ENCODE data around the gene GRAMD4.
"Not testable (repeated sequence)": the region's sequence is repeated elsewhere in the genome, so short reads cannot be mapped to it uniquely, and the experiment has no call there.

Gene GRAMD4

DNA sequence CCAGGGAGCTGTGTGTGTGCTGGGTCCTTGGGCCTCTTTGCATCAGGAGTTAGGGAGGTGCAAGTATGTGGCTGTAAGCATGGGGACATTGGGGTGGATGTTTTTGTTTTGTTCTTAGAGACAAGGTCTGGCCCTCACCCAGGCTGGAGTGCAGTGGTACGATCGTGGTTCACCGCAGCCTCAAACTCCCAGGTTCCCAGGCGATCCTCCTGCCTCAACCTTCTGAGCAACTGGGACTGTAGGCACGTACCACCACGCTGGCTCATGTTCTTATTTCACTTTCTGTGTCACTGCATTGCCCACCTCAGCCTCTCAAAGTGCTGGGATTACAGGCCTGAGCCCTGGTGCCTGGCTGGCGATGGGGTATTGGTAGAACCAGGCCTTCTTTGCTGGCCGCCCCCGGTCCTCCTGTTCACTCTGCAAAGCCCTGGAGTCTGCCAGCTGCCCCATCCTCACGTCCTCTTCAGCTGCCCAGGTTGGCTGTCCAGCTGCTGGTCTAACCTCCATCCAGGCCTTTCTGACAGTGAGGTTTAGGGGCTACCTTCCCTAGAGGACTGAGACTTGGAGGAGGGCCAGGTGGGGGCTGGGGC is 851 bp upstream of the GRAMD4 start:
- DNase-seq (ENCODE audit: low spot score): no peak

DNA sequence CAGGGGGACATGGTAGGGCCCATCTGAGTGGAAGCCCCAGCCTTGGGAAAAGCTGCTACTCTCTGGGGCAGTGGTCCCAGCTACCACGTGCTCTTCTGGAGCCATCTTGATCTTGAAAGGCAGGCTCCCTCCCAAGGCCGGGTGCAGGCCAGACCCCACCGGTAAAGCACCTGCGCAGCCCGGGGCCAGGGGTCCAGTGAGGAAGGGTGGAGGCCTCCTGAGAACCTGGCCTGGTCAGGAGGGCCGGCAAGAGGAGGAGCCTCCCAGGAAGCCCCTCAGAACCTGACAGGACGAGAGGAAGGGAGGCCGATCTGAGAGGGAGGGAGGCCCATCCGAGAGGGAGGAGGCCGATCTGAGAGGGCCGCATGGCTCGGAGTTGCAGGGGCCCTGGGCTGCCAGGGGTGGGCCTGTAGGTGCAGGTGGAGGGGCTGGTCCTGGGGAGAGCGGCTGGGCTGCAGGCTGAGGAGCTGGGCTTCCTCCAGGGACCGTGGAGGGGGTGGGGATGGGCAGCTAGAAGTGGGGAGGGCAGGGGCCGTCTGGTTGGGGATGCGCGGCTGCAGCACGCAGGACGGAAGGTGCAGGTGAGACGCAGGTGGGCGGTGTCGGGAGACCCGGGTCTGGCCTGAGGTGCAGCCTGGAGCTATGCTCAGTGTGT is 529 bp downstream of the GRAMD4 start:
- no peak for DNase-seq (ENCODE audit: low spot score)

DNA sequence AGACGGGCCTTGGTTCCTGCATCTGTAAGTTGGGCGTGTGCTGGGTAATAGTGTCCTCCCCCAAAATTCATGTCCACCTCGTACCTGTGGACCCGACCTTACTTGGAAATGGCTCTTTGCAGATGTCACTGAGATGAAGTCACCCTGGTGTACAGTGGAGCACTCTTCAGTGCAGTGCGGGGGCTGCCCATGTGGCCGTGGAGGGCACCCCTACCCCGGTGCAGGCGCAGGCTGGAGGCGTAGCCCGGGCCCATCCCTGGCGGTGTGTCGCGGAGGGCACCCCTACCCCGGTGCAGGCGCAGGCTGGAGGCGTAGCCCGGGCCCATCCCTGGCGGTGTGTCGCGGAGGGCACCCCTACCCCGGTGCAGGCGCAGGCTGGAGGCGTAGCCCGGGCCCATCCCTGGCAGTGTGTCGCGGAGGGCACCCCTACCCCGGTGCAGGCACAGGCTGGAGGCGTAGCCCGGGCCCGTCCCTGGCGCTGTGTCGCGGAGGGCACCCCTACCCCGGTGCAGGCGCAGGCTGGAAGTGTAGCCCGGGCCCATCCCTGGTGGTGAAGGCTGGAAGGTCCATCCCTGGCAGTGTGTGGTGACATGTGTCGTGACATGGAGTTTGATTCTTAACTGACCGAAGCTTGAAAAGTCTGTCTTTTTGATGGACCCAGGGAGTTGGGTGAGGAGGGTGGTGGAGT is 1.2 kb downstream of the GRAMD4 start:
- DNase-seq (ENCODE audit: low spot score): not testable (repeated sequence)

DNA sequence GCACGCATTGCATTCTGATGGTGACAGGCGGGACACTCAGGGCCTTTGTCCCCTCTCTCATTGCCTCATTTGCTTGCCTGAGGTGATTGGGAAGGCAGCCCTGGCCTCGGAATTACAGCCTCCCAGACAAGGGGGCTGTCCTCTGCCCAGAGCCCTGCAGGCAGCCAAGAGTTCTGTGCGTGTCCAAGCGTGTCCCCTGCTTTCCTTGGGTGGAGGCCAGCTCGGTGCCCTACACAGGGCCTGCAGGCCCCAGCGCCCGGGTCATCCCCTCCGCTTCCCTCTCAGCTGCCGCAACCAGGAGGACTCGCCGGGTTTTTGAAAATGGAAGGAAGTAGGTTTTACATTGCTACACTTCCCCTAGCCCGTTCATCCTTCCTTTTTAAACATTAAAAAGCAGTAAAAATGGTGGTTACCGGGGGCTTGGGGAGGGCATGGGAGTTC is 1.9 kb downstream of the GRAMD4 start:
- DNase-seq (ENCODE audit: low spot score): no peak

DNA sequence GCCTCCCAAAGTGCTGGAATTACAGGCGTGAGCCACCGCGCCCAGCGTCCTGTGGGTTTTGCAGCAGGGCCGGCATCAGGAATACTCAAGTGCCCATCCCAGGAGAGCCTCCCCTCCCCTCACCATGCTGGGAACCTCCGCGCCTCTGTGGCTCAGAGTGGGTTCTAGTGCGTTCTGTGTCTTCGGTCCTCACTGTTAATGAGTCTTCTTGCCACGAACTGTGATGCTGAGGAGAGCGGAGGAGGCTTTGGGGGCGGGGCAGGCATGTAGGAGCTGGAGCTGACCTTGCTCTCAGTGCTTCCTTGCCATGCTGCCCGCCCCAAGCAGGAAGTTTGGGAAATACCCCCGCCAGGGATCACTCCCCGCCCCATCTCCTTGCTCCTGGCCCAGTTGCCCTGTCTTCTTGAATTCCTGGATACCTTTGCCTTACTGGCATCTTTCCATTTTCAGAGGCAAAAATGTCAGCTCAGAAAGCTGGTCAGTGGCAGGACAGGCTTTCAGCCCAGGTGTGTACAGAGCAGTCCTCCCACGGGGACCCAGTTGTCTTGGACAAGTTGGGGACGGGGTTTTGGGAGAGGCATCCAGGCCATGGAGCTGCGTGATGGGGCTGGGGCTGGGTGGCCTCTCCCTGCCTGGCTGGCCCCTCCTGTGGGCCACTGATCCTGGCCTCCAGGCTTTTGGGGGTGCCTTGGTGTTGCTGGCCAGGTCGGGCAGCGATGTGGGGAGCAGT is 5.1 kb downstream of the GRAMD4 start:
- no peak for DNase-seq (ENCODE audit: low spot score)

DNA sequence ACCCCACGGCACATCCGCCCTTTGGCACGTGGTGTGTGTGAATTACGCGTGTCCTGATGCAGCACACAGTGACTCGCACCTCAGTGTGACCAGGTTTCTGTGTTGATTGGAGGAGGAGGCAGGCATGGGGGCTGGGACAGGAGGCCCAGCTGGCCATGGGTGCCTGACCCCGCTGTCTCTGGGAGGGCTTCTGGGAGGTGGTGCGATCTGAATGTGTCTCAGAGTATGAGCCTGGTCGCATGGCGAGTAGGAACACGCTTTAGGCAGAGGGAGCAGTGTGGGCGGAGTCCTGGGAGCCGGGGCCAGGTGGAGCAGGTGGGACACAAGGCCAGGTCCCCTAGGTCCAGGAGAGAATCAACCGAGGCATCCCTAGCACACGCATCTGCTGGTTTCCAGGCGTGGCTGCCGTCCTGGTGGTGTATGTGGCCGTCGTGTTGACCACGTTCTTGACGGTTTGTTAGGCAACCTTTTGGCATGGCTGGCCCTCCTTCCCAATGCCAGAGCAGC is 5.7 kb downstream of the GRAMD4 start:
- no peak for DNase-seq (ENCODE audit: low spot score)

DNA sequence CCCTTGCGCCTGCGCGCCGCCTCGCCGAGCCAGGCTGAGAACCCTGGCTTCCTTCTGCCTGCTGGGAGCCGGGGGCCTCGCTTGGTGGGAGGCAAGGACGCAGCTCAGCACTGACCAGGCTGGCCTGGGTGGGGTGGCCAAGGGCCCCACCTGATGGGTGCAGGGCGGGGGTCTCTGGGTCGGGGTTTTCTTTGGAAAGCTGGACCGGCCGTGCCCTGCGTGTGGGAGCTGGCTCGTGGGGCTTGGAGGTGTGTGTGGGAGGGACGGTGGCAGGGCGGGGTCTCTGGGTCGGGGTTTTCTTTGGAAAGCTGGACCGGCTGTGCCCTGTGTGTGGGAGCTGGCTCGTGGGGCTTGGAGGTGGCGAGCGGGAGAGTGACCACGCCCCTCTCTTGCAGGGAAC is 6.2 kb downstream of the GRAMD4 start:
- DNase-seq (ENCODE audit: low spot score): no peak

DNA sequence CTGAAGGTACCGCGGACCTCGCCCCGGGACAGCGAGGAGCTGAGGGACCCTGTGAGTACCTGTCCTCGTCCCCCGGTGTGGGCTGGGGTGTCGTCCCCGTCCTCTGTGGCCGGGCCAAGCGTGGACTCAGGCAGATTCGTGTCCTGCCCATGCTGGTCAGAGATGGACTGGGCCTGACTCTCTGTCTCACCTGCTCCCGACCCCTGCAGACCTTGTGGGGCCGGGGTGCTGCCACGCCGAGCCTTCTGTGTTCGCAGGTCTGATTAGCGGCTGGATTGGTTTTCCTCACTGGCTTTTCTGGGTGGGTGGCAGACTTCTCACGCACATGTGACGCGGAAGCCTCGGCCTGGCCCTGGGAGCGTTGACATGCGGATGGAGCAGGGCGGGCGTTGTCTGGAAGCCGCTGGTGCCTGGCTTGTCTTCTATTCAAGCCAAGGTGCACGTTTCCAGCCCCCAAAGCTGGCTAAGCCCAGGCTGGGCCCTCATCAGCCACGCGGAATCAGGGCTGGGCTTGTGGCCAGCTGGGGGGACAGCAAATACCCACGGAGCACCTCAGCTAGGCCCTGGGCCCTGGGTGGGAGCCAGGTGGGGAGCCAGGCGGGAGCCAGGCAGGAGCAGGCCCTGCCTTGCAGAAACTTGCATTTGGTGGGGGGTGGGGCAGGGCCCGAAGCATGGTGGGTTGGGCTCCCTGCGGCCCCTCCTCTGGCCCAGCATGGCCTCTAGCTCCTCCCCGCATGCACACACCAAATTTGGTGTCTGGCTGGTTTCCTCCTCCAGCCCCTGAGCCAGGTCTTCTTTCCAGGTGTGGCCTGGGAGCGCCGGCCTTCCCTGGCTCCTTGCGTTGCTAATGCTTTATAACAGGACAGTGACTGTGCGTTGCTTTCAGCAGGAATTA is 7.0 kb downstream of the GRAMD4 start:
- no peak for DNase-seq (ENCODE audit: low spot score)

DNA sequence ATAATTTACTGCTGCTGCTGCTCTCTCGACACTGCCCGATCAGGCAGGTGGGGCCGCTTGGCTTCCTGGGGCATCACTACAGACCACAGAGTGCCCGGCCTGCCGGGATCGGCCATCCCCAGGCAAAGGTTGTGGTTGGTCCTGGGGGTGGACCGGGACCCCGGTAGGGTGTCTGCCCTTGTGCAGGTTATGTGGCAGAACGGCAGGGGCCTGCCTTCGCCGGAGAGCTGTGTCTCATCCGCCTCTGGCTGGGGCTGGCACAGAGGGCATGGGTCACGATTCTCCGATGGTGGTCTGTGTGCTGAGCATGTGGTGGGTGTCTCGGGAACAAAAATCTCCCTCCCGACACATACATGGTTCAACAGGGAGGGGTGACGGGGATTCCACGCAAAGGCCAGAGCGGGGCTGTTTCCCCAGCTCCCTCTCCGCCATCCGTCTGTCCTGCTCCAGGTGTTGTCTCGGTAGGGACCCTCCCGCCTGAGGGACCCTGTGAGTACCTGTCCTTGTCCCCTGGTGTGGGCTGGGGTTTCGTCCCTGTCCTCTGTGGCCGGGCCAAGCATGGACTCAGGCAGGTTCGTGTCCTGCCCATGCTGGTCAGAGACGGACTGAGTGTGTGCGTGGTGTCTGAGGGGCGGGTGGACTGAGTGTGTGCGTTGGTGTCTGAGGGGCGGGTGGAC is 7.8 kb downstream of the GRAMD4 start:
- no peak for DNase-seq (ENCODE audit: low spot score)

DNA sequence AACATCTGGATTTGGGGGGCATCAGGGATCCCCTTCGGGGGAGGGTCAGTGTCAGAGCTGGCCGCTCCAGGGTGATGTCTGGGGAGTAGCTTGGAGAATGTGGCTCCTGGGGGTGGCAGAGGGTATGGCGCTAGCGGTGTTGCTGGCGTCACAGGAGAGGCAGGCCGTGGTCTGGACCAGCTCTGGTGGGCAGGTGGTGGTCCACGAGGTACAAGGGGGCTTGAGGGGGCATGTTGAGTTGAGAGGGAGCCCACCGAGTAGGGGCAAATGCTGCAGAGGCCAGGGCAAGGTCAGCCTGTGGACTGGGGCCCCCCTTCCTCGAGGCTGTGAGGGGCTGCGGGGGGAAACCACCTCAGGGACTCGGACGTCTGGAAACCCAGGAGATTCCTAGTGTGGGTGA is 8.6 kb downstream of the GRAMD4 start:
- no peak for DNase-seq (ENCODE audit: low spot score)

DNA sequence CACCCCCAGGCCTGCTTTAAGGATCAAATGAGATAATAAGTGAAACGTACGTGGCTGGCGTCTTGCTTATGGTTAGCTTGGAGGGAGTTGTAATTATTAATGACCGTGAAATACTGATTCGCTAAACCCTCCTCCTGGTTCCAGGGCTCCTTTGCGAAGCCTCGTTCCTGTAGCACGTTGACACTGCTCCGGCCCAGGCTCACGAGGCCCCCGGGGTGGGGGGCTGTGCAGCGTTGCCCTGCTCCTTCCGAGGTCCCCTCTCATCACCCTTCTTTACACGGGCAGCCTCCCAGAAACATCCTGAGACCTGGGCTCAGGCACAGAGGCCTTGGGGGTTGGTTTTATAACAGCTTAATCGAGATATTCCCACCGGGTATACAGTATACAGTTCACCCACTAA is 9.1 kb downstream of the GRAMD4 start:
- no peak for DNase-seq (ENCODE audit: low spot score)

DNA sequence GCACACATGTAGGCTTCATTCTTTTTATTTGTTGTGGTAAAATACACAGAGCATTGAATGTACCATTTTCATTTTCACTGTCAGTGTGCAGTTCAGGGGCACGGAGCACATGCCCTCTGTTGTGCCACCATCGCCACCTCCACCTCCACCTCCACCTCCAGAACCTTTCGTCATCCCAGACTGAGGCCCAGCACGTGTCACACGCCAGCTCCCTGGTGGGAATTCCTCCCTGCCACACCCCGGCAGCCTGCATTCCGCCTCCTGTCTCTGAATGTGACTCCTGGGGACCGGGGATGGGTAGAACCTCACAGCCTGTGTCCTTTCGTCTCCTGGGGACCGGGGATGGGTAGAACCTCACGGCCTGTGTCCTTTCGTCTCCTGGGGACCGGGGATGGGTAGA is 10.9 kb downstream of the GRAMD4 start:
- no peak for DNase-seq (ENCODE audit: low spot score)

DNA sequence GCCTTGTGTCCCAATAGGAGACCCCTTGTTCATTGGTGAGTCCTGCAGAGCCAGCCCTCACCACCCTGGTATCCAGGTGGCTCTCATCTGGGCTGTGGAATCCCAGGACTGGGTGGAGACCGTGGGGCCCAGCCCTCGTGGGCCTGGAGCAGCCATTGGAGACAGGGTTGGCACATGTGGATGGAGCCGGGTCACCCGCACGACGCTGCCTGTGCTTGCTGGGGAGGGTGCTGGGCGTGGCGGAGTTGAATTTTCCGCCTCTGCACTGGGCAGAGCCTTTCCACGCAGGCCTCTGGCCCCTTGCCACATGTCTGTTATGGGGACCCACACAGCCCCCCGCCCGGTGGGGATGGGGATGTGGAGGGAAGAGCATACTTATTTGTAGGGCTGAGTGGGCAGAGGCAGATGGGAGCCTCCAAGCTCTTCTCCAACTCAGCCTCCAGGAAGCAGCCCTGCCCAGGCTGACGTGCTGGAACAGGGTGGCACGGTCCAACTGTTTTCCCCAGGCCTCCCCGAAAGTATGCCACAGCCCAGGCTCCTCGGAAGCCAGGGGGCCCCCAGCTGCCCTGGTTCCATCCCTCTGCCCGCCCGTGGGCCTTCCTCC is 12.6 kb downstream of the GRAMD4 start:
- no peak for DNase-seq (ENCODE audit: low spot score)

DNA sequence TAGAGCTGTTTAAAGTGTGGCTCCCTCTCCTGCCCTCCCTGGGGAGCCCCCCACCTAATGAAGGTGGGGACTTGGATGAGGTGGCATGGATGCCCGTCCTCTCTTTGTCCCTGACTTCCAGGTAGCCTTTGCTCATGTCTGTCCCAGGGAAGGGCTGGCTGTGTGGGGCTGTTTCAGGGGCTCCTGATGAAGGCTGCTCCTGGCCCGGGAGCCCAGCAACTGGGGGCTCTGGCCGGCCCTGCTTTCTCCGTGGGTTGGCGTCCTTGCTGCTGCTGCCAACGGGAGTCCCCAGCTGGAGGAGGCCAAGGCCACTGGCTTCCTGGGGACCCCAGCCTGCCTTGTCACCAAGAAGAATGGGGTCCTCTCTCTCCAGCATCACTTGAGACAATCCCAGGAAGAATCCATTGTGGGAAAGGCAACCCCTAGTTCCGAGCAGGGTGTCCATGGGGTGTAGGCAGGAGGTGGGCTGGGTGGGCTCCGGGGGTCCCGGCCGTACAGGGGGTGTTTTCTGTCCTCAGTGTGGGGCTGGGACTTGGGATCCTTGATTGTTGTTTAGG is 13.2 kb downstream of the GRAMD4 start:
- DNase-seq (ENCODE audit: low spot score): no peak

DNA sequence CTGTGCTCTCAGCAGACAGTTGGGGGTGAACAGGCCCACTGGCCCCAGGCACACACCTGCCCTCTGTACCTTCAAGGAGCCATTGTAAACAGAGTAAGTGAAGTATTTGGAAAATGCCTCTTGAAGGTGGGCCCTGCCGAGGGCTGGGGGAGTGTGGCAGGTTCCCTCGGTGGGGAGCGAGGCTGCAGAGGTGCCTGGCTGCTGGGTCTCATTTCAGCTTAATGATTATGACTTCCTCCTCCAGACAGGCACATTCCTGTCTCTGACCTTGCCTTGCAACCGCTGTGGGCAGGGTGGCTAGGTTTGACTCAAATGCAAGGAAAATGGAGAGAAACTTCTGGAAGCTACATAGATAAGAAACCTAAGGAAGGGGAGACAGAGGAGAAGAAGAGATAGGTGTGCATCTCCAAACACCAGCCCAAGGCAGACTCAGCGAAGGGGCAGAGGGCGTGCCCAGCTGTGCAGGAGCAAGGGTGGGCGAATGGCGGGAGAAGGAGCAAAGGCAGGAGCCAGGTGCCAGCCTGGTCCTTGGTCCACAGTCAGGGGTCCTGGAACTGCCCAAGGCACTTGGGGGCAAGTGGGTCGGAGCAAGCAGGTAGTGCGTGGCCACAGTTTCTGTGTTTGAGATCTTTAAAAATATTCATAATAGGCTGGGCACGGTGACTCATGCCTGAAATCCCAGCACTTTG is 14.0 kb downstream of the GRAMD4 start:
- no peak for DNase-seq (ENCODE audit: low spot score)

DNA sequence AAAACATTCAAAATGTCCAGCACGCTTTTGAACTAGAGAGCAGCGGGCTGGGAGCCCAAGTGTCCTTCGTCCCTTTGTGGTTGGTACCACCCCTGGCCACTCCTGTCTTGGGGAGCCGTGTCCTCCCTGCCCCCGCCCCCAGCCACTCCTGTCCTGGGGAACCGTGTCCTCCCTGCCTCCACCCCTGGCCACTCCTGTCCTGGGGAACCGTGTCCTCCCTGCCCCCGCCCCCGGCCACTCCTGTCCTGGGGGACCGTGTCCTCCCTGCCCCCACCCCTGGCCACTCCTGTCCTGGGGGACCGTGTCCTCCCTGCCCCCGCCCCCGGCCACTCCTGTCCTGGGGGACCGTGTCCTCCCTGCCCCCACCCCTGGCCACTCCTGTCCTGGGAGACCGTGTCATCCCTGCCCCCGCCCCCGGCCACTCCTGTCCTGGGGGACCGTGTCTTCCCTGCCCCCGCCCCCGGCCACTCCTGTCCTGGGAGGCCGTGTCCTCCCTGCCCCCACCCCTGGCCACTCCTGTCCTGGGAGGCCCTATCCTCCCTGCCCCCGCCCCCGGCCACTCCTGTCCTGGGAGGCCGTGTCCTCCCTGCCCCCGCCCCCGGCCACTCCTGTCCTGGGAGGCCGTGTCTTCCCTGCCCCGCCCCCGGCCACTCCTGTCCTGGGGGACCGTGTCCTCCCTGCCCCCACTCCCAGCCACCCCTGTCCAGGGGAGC is 14.9 kb downstream of the GRAMD4 start:
- not testable (repeated sequence) for DNase-seq (ENCODE audit: low spot score)

DNA sequence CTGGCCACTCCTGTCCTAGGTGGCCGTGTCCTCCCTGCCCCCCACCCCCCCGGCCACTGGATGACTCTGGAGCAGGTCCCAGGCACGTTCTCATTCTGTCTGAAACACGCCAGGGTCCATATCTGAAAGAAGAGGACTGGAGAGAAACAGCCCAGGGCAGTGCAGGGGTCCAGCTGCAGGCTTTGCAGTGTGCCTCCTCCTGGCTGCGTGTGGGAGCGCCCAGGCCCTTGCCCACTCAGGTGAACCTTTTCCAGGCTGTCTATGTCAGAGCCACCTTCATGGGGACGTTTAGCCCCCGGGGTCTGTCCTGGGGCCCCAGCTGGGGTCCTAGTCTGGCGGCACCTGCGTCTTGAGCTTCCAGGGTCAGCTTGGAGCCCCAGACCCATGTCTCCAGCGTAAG is 15.6 kb downstream of the GRAMD4 start:
- DNase-seq (ENCODE audit: low spot score): no peak

DNA sequence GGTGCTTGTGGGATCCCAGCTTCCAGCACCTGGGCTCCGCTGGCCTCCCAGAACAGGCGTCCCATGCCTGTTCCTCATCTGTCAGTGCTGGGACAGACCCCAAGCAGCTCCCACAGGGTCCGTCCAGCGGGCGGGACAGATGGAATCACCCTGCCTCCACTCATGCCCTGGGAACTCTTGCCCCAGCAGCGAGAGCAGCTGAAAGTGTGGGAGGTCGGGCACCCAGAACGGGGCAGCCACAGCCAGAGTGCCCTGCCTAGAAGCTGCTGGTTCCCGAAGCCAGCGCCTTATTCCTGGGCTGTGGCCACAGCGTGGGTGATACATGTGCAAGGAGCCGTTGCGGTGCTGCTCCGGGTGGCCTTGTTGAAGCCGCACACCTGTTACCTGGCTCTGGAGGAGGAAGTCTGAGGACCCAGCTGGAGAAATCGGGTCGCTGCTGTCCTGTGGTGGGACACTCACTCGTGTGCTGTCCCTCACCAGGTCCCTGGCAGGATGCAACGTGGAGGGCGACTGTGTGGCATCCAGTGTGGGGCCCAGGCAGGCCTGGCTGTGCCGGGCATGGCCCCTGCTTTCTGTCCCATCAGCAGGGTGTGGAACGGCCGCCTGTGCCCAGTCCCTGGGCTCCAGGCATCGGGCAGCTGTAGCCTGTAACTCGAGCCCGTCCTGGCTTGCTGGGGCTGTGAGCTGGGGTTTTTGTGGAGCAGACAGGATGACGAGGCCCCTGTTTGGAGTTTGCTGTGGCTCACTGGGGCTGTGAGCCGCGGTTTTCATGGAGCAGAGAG is 16.2 kb downstream of the GRAMD4 start:
- DNase-seq (ENCODE audit: low spot score): no peak

All from hematopoietic multipotent progenitor cell treated with erythropoietin and hydrocortisone succinate and interleukin-3 and kit ligand, for 15 days (in vitro differentiated cells).